IPS-18a (cell line): Measurements from ENCODE around the gene MAST4.
"Not testable (repeated sequence)": the region's sequence is repeated elsewhere in the genome, so short reads cannot be mapped to it uniquely, and the experiment has no call there.

Source experiments
- H3K27ac ChIP-seq: one replicate; pipeline ENCODE4 v1.5.1; 2013; ENCODE audit warnings: low read length
- H3K27me3 ChIP-seq: one replicate; pipeline ENCODE4 v1.6.1; 2013; ENCODE audit warnings: mild to moderate bottlenecking, low read length; ENCODE audit not compliant: control insufficient read depth, insufficient read depth
- H3K36me3 ChIP-seq: one replicate; pipeline ENCODE4 v1.6.1; 2013; ENCODE audit warnings: low read depth, low read length; ENCODE audit not compliant: control insufficient read depth
- H3K4me1 ChIP-seq: one replicate; pipeline ENCODE4 v1.6.1; 2013; ENCODE audit warnings: low read depth, low read length; ENCODE audit not compliant: control insufficient read depth
- H3K4me3 ChIP-seq: one replicate; pipeline ENCODE4 v1.5.1; 2013; ENCODE audit warnings: low read length
- H3K9ac ChIP-seq: one replicate; pipeline ENCODE4 v1.6.1; 2013; ENCODE audit warnings: mild to moderate bottlenecking, low read length, moderate library complexity
- H3K9me3 ChIP-seq: one replicate; pipeline ENCODE4 v1.6.1; 2013; ENCODE audit warnings: low read depth, low read length; ENCODE audit not compliant: control insufficient read depth

The MAST4 gene

GRCh38 chr5:67123819-67124218 lies 527.6 kb downstream of the MAST4 start:
- H3K36me3 ChIP-seq, result no peaks in the 10 kb centered on the region
- no peak overlapping the region for H3K27ac ChIP-seq
- H3K4me3 ChIP-seq, result no peak overlapping the region
- H3K27me3 ChIP-seq, result no peaks in the 10 kb centered on the region
- no peak overlapping the region for H3K9ac ChIP-seq
- H3K9me3 ChIP-seq, result no peaks in the 10 kb centered on the region
- no peaks in the 10 kb centered on the region for H3K4me1 ChIP-seq

DNA sequence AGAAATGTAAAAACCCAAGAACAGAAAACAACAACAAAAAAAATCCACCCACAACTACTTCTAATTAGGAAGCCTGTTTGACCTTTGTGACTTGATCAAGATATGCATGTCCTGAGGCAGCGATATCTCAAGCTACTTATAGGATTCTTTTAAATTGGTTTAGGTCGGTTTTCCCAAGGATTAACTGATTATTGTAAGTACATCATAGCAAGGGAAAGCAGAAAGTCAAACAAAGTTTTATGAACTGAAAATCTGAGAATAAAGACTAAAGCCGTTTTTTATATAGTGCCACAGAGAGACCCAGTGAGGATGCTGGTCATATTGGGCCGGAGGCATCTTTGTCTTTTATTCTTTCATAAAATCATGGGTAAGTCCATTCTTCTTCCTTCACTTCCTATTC lies 528.4 kb downstream of the MAST4 start:
- no peak overlapping the region for H3K9ac ChIP-seq
- no peaks in the 10 kb centered on the region for H3K27me3 ChIP-seq
- no peaks in the 10 kb centered on the region for H3K4me1 ChIP-seq
- no peak overlapping the region for H3K27ac ChIP-seq
- no peaks in the 10 kb centered on the region for H3K36me3 ChIP-seq
- H3K9me3 ChIP-seq, result no peaks in the 10 kb centered on the region
- H3K4me3 ChIP-seq, result no peak overlapping the region

- H3K4me3 ChIP-seq, H3K36me3 ChIP-seq, H3K9me3 ChIP-seq, H3K4me1 ChIP-seq, H3K27ac ChIP-seq, H3K9ac ChIP-seq, H3K27me3 ChIP-seq: not testable (repeated sequence)
These were observed 531.2 kb downstream of the MAST4 start for GRCh38 chr5:67127347-67127895.

GRCh38 chr5:67129768-67130167 lies 533.6 kb downstream of the MAST4 start:
- Histone ChIP-seq H3K4me1 (no peaks in the 10 kb centered on the region), H3K4me3 (no peak overlapping the region), H3K9me3 (no peaks in the 10 kb centered on the region), H3K36me3 (no peaks in the 10 kb centered on the region), H3K27ac (no peak overlapping the region), H3K27me3 (no peaks in the 10 kb centered on the region), H3K9ac (no peak overlapping the region)

DNA sequence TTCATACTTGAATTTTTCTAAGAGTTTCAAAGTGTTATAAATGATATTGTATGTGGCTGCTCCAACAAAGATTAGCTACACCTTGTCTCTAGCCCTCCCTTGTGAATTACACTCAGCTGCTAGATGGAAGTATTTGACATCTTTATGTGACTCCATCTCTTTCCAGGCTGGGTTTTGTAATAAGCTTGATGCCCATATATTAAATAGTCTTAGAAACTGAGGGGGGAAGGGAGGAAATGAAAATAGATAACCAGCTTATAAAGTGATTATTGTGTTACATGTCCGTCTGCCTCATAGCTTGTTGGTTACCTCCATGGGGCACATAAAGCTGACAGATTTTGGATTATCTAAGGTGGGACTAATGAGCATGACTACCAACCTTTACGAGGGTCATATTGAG lies 537.0 kb downstream of the MAST4 start:
- no peaks in the 10 kb centered on the region for H3K9me3 ChIP-seq
- H3K9ac ChIP-seq, result no peak overlapping the region
- no peak overlapping the region for H3K4me3 ChIP-seq
- no peaks in the 10 kb centered on the region for H3K36me3 ChIP-seq
- no peaks in the 10 kb centered on the region for H3K27me3 ChIP-seq
- no peaks in the 10 kb centered on the region for H3K4me1 ChIP-seq
- no peak overlapping the region for H3K27ac ChIP-seq

DNA sequence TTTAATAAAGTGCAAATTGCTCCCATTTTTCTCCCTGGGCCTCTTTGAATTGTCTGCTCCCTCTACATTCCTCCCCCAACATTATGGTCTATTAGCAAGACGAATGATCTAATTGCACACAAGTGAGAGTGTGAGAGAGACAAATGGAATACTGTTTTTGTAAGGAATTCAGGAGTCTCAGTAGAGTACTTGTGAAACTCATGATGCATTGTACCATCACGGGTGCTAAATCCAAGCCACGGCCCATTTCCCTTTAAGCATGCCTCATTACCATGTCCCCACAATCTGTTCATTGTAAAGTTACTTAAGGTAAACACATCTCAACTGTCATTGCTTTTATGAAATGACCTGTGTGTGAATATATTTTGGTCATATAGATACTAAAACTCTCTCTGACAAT lies 537.6 kb downstream of the MAST4 start:
- Histone ChIP-seq H3K9ac (no peak overlapping the region), H3K9me3 (no peaks in the 10 kb centered on the region), H3K27me3 (no peaks in the 10 kb centered on the region), H3K27ac (no peak overlapping the region), H3K4me3 (no peak overlapping the region), H3K4me1 (no peaks in the 10 kb centered on the region), H3K36me3 (no peaks in the 10 kb centered on the region)

DNA sequence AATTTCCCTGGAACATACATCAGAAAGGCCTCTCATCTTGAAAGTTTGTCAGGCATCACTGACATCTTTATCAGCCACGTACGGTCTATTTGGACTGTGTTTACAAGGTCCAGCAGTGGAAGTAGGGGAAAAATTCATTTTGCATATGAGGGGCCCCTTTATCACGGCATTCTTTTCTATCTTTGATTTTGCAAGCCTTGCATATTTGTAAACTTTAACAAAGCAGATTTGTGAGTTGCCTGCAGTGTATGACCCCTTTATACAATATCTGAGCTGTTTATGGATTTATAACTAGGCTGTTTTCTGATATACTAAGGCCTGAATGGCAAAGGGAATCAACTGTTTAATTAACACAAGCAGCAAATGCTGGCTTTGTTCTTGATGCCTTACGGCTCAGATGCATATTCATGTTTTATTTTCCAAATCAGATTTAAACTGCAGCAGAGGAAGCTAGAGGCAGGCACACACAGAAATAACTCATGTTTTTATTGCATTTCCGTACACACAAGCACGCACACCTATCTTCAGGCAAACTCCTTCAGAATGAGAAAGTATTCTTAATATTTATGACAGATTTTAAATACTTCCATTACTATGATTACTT lies 539.3 kb downstream of the MAST4 start:
- H3K9ac ChIP-seq, result no peak overlapping the region
- no peaks in the 10 kb centered on the region for H3K4me1 ChIP-seq
- no peaks in the 10 kb centered on the region for H3K9me3 ChIP-seq
- no peak overlapping the region for H3K27ac ChIP-seq
- H3K36me3 ChIP-seq, result no peaks in the 10 kb centered on the region
- no peaks in the 10 kb centered on the region for H3K27me3 ChIP-seq
- no peak overlapping the region for H3K4me3 ChIP-seq

DNA sequence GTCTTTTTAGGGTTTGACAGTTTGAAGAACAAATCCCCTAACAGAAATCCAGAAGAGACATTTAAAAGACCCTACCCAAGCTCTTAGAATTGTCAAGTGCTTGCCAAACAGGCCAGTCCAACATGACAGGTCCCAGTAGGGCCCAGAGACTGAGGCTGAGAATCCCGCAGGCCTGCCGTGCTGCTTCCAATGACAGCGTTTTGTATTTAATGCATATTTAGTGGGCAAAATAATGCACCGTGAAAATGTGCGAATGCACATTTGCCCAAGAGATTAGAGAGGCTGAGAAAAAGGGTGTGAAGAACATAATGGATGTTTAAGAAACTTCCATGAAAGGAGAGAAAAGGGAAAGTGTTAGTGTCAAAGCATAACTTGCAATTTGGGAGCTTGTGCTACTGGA lies 542.8 kb downstream of the MAST4 start:
- Histone ChIP-seq H3K4me3 (no peak overlapping the region), H3K4me1 (no peaks in the 10 kb centered on the region), H3K27ac (no peak overlapping the region), H3K36me3 (no peaks in the 10 kb centered on the region), H3K27me3 (no peaks in the 10 kb centered on the region), H3K9me3 (no peaks in the 10 kb centered on the region), H3K9ac (no peak overlapping the region)

GRCh38 chr5:67140413-67140812 lies 544.2 kb downstream of the MAST4 start:
- Histone ChIP-seq H3K27me3 (no peaks in the 10 kb centered on the region), H3K9ac (no peak overlapping the region), H3K36me3 (no peaks in the 10 kb centered on the region), H3K9me3 (no peaks in the 10 kb centered on the region), H3K27ac (no peak overlapping the region), H3K4me3 (no peak overlapping the region), H3K4me1 (no peaks in the 10 kb centered on the region)

GRCh38 chr5:67141644-67142043 lies 545.5 kb downstream of the MAST4 start:
- Histone ChIP-seq H3K27ac (no peak overlapping the region), H3K9me3 (no peaks in the 10 kb centered on the region), H3K4me3 (no peak overlapping the region), H3K9ac (no peak overlapping the region), H3K4me1 (no peaks in the 10 kb centered on the region), H3K36me3 (no peaks in the 10 kb centered on the region), H3K27me3 (no peaks in the 10 kb centered on the region)

- H3K27ac ChIP-seq, result no peak overlapping the region
- H3K27me3 ChIP-seq, result no peaks in the 10 kb centered on the region
- no peaks in the 10 kb centered on the region for H3K4me1 ChIP-seq
- H3K9me3 ChIP-seq, result no peaks in the 10 kb centered on the region
- H3K4me3 ChIP-seq, result no peak overlapping the region
- no peak overlapping the region for H3K9ac ChIP-seq
- no peaks in the 10 kb centered on the region for H3K36me3 ChIP-seq
These were observed 546.6 kb downstream of the MAST4 start for GRCh38 chr5:67142816-67143215.

GRCh38 chr5:67143549-67143948 lies 547.4 kb downstream of the MAST4 start:
- Histone ChIP-seq H3K36me3 (no peaks in the 10 kb centered on the region), H3K4me3 (no peak overlapping the region), H3K27me3 (no peaks in the 10 kb centered on the region), H3K9ac (no peak overlapping the region), H3K4me1 (no peaks in the 10 kb centered on the region), H3K27ac (no peak overlapping the region), H3K9me3 (no peaks in the 10 kb centered on the region)
